Nephron progenitor cell (in vitro differentiated cells): ENCODE measurements around the gene INSIG1.
A peak's percentile ranks its signal among the peaks of the same experiment; 100 is the strongest.

ENCODE experiments used
- DNase-seq: peaks from one replicate; pipeline ENCODE4 v3.0.0; 2021
- H3K27ac Mint-ChIP-seq: 2 replicates; pipeline ENCODE4 v1.8.0; 2021; ENCODE audit warnings: mild to moderate bottlenecking, moderate library complexity, mixed read lengths
- H3K27me3 Mint-ChIP-seq: 2 replicates; pipeline ENCODE4 v1.8.0; 2021; ENCODE audit warnings: mild to moderate bottlenecking, low read depth, mixed read lengths; ENCODE audit not compliant: poor library complexity
- H3K36me3 Mint-ChIP-seq: 2 replicates; pipeline ENCODE4 v1.8.0; 2021; ENCODE audit warnings: low read depth, mixed read lengths
- H3K4me1 Mint-ChIP-seq: 2 replicates; pipeline ENCODE4 v1.8.0; 2021; ENCODE audit warnings: mixed read lengths
- H3K4me3 Mint-ChIP-seq: 2 replicates; pipeline ENCODE4 v1.8.0; 2021; ENCODE audit warnings: mild to moderate bottlenecking, moderate library complexity, mixed read lengths
- H3K9me3 Mint-ChIP-seq: 2 replicates; pipeline ENCODE4 v1.8.0; 2021; ENCODE audit warnings: mild to moderate bottlenecking, moderate library complexity, mixed read lengths
- TF ChIP-seq, protein P1 (sequence below): fragments of 200-600 bp; sonication (generic); IDR thresholded peaks from 2 replicates; pipeline ENCODE4 v1.5.0; 2021; ENCODE audit warnings: antibody characterized with exemption

The INSIG1 gene

GRCh38 chr7:155354371-155355048, 56.8 kb downstream of the INSIG1 start:
- H3K27me3 Mint-ChIP-seq = peaks cover 57% of the 10 kb centered on the region
- no peak overlapping the region for H3K27ac Mint-ChIP-seq

GRCh38 chr7:155355176-155355575, 57.5 kb downstream of the INSIG1 start:
- peaks cover 64% of the 10 kb centered on the region for H3K27me3 Mint-ChIP-seq
- H3K27ac Mint-ChIP-seq = no peak overlapping the region
- H3K9me3 Mint-ChIP-seq = peaks cover 4% of the 10 kb centered on the region
- TF ChIP-seq, protein P1, sequence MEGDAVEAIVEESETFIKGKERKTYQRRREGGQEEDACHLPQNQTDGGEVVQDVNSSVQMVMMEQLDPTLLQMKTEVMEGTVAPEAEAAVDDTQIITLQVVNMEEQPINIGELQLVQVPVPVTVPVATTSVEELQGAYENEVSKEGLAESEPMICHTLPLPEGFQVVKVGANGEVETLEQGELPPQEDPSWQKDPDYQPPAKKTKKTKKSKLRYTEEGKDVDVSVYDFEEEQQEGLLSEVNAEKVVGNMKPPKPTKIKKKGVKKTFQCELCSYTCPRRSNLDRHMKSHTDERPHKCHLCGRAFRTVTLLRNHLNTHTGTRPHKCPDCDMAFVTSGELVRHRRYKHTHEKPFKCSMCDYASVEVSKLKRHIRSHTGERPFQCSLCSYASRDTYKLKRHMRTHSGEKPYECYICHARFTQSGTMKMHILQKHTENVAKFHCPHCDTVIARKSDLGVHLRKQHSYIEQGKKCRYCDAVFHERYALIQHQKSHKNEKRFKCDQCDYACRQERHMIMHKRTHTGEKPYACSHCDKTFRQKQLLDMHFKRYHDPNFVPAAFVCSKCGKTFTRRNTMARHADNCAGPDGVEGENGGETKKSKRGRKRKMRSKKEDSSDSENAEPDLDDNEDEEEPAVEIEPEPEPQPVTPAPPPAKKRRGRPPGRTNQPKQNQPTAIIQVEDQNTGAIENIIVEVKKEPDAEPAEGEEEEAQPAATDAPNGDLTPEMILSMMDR = no peak
- H3K4me3 Mint-ChIP-seq = no peak overlapping the region
- no peak for DNase-seq
- H3K36me3 Mint-ChIP-seq = no peaks in the 10 kb centered on the region
- H3K4me1 Mint-ChIP-seq = peaks cover 7% of the 10 kb centered on the region

More at GRCh38 chr7:155354371-155355048, 56.8 kb downstream of the INSIG1 start:
- no peak for DNase-seq
- Mint-ChIP-seq H3K4me3 (no peak overlapping the region), H3K9me3 (peaks cover 4% of the 10 kb centered on the region), H3K36me3 (no peaks in the 10 kb centered on the region), H3K4me1 (peaks cover 7% of the 10 kb centered on the region)
- TF ChIP-seq, protein P1 = no peak

- H3K36me3 Mint-ChIP-seq = no peaks in the 10 kb centered on the region
- no peak overlapping the region for H3K27ac Mint-ChIP-seq
- peaks cover 68% of the 10 kb centered on the region for H3K27me3 Mint-ChIP-seq
- peaks cover 2% of the 10 kb centered on the region for H3K9me3 Mint-ChIP-seq
- no peak for DNase-seq
- TF ChIP-seq, protein P1 = no peak
- H3K4me3 Mint-ChIP-seq = no peak overlapping the region
- peaks cover 11% of the 10 kb centered on the region for H3K4me1 Mint-ChIP-seq
Observed at GRCh38 chr7:155355745-155356144, 58.1 kb downstream of the INSIG1 start.

DNA sequence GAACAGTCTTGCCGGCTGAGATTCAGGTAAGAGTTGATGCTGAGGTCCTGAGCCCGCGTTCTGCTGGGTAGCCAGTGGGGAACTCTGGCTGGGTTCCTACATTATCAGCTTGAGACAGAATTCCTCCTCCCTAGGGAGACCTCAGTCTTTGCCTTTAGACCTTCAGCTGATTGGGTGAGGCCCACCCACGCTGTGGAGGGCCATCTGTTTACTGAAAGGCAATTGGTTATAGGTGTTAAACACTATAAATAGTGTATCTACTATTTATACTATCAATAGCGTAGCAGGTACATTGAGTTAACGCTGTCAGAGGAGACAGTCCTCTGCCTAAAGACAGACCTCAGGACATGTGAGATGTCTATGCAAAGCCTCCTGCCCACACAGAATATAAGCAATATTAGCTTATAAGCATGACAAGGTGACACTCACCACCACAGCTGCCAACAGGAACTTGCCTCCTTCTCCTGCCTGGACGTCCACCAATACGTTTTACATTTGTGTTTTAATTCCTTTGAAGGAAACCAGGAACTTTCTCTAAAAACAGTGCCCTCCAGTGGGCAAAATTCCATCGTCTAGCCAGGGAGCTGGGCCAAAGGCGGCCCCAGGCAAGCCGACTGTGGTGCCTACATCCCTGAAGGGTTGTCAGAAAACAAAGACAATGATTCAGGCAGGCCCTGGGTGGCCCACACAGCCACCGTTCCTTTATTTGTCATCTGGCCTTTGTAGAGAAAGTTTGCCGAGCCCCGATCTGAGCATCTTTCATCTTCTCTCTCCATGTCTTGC, 58.8 kb downstream of the INSIG1 start:
- no peaks in the 10 kb centered on the region for H3K36me3 Mint-ChIP-seq
- no peak for DNase-seq
- no peak overlapping the region for H3K4me3 Mint-ChIP-seq
- H3K9me3 Mint-ChIP-seq = no peaks in the 10 kb centered on the region
- peaks cover 19% of the 10 kb centered on the region for H3K4me1 Mint-ChIP-seq
- H3K27ac Mint-ChIP-seq = peak overlapping the region; percentile 75
- H3K27me3 Mint-ChIP-seq = peaks cover 71% of the 10 kb centered on the region
- TF ChIP-seq, protein P1 = peak; percentile 43

DNA sequence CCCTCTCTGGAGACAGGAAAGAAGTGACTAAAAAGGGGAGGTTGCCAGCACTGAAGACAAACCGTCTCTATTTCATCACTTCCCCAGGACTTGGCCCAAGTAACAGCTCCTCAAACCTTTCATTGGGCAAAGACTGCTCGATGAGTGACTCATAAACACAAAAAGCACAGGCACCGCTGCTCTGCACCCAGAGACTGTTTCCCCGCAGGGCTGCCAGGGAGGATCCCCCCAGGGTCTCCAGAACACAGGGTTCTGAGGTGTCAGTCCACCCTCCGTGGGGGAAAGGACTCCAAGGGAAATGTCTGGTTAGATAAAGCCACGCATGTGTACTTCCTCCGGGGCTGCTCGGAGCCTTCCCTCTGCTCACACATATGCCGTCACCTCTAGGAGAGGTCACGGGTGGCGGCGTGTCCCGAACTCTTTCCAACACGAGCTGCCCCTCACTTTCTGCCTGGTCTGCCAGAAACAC, 59.9 kb downstream of the INSIG1 start:
- no peak for DNase-seq
- Mint-ChIP-seq H3K4me1 (peaks cover 19% of the 10 kb centered on the region), H3K27me3 (peaks cover 74% of the 10 kb centered on the region)

More for the DNA sequence above, 59.9 kb downstream of the INSIG1 start:
- TF ChIP-seq, protein P1 = no peak
- Mint-ChIP-seq H3K4me3 (peak overlapping the region; percentile 15), H3K27ac (peak overlapping the region; percentile 72), H3K9me3 (no peaks in the 10 kb centered on the region), H3K36me3 (no peaks in the 10 kb centered on the region)
